Thyroid gland (tissue), 4 donors: Measurements from ENCODE around the gene PKNOX2. TPM values are rescaled to one million over a fixed set of nuclear protein-coding genes. Genes with fewer than 3 reads are reported as not detected.

ENCODE experiments used
- DNase-seq, 2 donors: peaks; one replicate each; pipeline ENCODE4 v3.0.0-alpha.2; 2019
- H3K27ac ChIP-seq, 3 donors: fragments of 200-600 bp; sonication (generic); 1 replicate in 2 of 3; 2 replicates in 1 of 3; pipeline ENCODE4 v1.5.1; 2016 to 2019; ENCODE audit warnings: mild to moderate bottlenecking in 1 of 3, moderate library complexity in 1 of 3
- H3K27me3 ChIP-seq: fragments of 200-600 bp; sonication (generic); one replicate; pipeline ENCODE4 v1.5.1; 2019
- H3K36me3 ChIP-seq, 2 donors: fragments of 200-600 bp; sonication (generic); one replicate each; pipeline ENCODE4 v1.5.1; 2016 to 2019
- H3K4me1 ChIP-seq, 2 donors: fragments of 200-600 bp; sonication (generic); one replicate each; pipeline ENCODE4 v1.5.1; 2017 to 2019
- H3K4me3 ChIP-seq, 3 donors: fragments of 200-600 bp; sonication (generic); replicated peaks in 1 of 3; 1 replicate in 2 of 3; 2 replicates in 1 of 3; pipeline ENCODE4 v1.5.1; 2016; ENCODE audit warnings: mild to moderate bottlenecking in 1 of 3
- H3K9me3 ChIP-seq: fragments of 200-600 bp; sonication (generic); one replicate; pipeline ENCODE4 v1.5.1; 2017
- CTCF ChIP-seq, 6 experiments: fragments of 200-600 bp in 3 of 6; fragments of 450-650 bp in 3 of 6; sonication (generic) in 3 of 6; IDR thresholded peaks; one replicate each; pipeline ENCODE4 v1.5.1; 2016 to 2019; ENCODE audit warnings: antibody characterized with exemption in 6 of 6, mild to moderate bottlenecking in 2 of 6, inconsistent platforms in 1 of 6, moderate library complexity in 1 of 6
- POLR2A ChIP-seq, 2 donors: fragments of 450-650 bp; IDR thresholded peaks; one replicate each; pipeline ENCODE4 v1.6.1; 2017; ENCODE audit warnings: antibody characterized with exemption in 2 of 2, mild to moderate bottlenecking in 2 of 2, moderate library complexity in 1 of 2
- WGBS, 2 donors: methylation state at CpG; one replicate each; pipeline ENCODE4 v1.1.5; 2017; 5-methylcytosine and 5-hydroxymethylcytosine counted together
- intact Hi-C: fragments of 100-400 bp; cut with DNase I; formaldehyde crosslinking; loops from one replicate; pipeline ENCODE4 v1.15.1; 2023
- total RNA-seq, 4 donors: library from RNA; depleted of rRNA; stranded (reverse); fragments of >200 nt; gene quantifications; one replicate each; pipeline ENCODE4 v1.2.3, GENCODE V29; 2016

The PKNOX2 gene
- total RNA-seq, 4 donors from 2014 or later = 6.3 to 28.0 (median 18.7) TPM

DNA sequence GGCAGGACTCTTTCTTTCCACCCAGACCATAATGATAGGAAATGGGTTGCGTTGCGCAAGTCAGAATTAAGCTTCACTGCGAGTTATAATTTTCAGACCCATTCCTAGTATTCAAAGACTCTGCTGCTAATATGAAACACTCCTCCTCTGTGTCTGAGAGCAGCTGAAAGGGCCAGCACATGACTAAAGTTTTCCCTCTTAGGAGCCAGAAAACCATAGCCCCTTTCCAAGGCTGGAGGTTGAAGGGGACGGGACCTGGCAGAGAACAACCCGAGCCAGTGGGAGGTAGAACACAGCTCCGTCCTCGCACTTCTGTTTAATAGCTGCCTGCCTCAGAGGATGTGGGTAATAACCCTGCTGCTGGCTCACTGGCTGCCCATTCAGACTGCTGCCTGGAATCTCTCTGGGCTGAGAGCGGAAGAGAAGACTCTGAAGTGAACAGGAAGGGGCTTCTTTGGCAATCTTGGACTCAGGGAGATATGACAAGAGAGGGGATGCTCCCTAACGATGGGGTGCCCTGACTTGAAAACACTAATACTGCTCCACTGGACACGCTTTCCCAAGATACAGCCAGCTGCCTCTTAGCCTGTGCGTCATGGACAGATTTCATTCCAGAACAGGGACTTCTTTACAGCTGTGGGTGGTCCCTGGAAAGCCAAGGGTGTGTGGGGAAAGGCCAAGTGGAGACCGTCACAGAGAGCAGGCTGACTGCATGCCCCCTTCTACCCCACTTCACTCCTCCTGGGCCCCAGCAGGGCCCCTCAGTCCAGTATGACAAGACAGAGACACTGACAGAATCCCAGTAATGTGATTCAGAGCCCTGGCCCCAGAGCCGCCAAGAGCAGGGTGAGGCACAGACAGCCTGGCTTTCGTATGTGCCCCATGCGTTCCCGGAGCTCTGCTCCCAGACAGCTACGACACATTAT, 174.6 kb downstream of the PKNOX2 start:
- Histone ChIP-seq H3K36me3 (no peaks in the 10 kb centered on the region), H3K9me3 (no peaks in the 10 kb centered on the region), H3K4me3 (no peak overlapping the region), H3K4me1 (peaks cover 19 to 24% of the 10 kb centered on the region in 2 donors), H3K27me3 (no peaks in the 10 kb centered on the region), H3K27ac (peak overlapping the region in 1 of 3 donors; percentile 9)
- intact Hi-C loops = no loop called here
- WGBS, 2 donors = 81 to 85% methylated on average over 17 of the region's 17 CpGs
- DNase-seq = no peak
- TF ChIP-seq CTCF (IDR thresholded peaks at IDR 0.05) (no peak), POLR2A (IDR thresholded peaks at IDR 0.05) (no peak)

DNA sequence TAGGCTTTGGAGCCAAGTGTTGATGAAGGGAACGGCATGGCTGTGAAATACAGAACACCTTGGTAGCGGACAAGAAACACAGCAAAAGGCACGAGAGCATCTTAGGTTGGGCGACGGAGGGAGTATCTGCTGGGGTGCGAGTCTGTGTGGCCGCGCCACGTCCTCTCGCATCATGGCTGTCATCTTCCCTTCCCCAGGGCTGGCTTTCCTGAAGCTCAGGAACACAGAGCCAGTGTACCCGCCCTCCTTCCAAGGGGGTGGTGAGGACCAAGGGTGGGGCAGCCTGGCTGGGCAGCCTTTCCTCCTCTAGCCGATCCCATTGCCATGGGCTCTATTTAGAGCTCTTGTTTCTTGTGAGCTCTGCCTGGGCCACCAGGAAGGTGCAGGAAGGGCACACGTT, 177.1 kb downstream of the PKNOX2 start:
- no peak for DNase-seq
- intact Hi-C loops = no loop called here
- Histone ChIP-seq H3K4me3 (no peak overlapping the region), H3K27me3 (no peaks in the 10 kb centered on the region), H3K36me3 (no peaks in the 10 kb centered on the region), H3K4me1 (peaks cover 23 to 44% of the 10 kb centered on the region in 2 donors), H3K9me3 (no peaks in the 10 kb centered on the region), H3K27ac (peak overlapping the region; percentile 85 to 91 (median 87))
- WGBS, 2 donors = 88 to 91% methylated on average over 13 of the region's 13 CpGs
- TF ChIP-seq POLR2A (IDR thresholded peaks at IDR 0.05) (no peak), CTCF (IDR thresholded peaks at IDR 0.05) (no peak)

DNA sequence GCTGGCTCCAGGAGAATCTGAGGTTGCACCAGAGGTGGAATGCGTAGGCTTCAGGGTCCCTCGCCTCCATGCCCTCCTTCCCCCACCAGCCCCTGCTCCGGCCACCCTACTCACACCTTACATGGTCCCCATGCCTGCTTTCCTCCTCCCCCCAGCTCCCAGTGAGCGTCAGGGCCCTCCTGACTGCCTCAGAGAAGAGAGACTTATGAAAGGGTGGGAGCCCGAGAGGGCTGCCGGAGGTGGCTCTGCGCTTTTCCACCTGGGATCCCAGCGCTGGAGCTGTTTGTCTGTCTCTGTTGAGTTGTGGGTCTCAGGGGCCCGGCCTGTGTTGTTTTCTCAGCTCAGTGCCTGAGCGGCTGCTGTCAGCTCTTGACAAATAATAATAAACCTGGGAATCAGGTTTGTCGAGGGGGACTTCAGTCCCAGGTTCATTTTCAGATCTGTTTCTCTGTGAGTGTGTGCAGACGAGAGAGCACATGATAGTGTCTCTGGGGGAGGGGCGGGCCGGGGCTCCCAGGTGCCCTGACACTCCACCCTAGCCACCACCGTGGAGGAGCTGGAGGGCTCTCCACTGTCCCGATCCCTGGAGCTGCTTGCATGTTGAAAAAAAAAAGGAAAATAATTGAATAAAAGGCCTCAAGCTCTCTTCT, 177.9 kb downstream of the PKNOX2 start:
- Histone ChIP-seq H3K36me3 (no peaks in the 10 kb centered on the region), H3K27me3 (no peaks in the 10 kb centered on the region), H3K4me1 (peaks cover 23 to 44% of the 10 kb centered on the region in 2 donors), H3K27ac (peak overlapping the region; percentile 85 to 91 (median 87)), H3K4me3 (no peak overlapping the region), H3K9me3 (no peaks in the 10 kb centered on the region)
- peak; percentile 87 to 93 for DNase-seq
- TF ChIP-seq CTCF (IDR thresholded peaks at IDR 0.05) = no peak
- TF ChIP-seq POLR2A (IDR thresholded peaks at IDR 0.05) = peak in 1 of 2 donors; percentile 31
- WGBS, 2 donors = 49 to 65% methylated on average over 16 of the region's 16 CpGs
- intact Hi-C loops = no loop called here

- H3K27ac ChIP-seq = peak overlapping the region; percentile 85 to 91 (median 87)
- H3K27me3 ChIP-seq = no peaks in the 10 kb centered on the region
- H3K4me1 ChIP-seq = peaks cover 23 to 44% of the 10 kb centered on the region in 2 donors
- H3K4me3 ChIP-seq = no peak overlapping the region
- H3K36me3 ChIP-seq = no peaks in the 10 kb centered on the region
- H3K9me3 ChIP-seq = no peaks in the 10 kb centered on the region
- TF ChIP-seq POLR2A (IDR thresholded peaks at IDR 0.05) (no peak), CTCF (IDR thresholded peaks at IDR 0.05) (no peak)
- WGBS, 2 donors = 80 to 81% methylated on average over 7 of the region's 7 CpGs
- intact Hi-C loops = no loop called here
- no peak for DNase-seq
Measured at GRCh38 chr11:125343086-125343717, 178.7 kb downstream of the PKNOX2 start.
